Activated CD4-positive, alpha-beta T cell treated with anti-CD3 and anti-CD28 coated beads for 48 hours (primary cell): Measurements from ENCODE around the gene RERE.
A peak's percentile ranks its signal among the peaks of the same experiment; 100 is the strongest.
"Not testable (repeated sequence)": the region's sequence is repeated elsewhere in the genome, so short reads cannot be mapped to it uniquely, and the experiment has no call there.

Experiments
- DNase-seq: peaks from one replicate; pipeline ENCODE4 v3.0.0-alpha.2; 2020

The RERE gene

DNA sequence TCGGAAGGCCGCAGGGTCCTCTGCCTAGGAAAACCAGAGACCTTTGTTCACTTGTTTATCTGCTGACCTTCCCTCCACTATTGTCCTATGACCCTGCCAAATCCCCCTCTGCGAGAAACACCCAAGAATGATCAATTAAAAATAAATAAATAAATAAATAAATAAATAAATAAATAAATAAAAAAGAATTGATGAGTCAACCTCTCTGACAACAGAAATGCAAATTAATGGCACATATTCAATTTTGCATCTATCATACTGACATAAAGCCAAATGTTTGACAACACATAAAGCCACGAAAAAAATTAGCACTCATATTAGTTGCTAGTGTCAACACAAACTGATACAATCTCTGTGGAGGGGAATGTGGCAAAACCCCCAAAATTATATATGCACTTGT, 314.5 kb downstream of the RERE start:
- DNase-seq = not testable (repeated sequence)

DNA sequence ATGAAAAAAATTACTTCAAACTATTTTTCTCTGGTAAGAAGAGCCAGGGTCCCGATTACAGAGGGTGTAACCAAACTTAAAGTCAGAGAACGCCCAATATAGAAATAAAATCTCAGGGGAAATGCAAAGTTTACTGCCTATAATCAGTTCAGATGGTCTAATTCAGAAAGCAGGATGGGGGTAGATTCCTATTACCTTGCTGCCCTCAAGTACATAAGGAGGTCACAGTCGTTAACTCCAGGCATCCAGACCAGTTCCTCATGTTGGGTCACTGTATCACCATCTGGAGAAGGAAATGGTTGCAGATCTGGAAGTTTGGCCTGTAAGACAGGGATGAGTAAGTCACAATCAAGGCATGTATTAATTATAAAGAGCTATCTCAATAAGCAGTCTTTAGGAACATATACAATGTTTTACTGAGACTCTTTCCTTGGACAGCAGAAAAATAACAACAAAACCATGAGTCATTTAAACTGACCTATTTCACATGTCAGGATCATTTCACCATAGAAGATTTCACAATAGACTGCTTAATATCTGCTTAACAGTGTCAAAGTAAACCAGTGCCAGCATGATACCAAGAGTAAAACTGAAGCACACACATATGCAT, 320.1 kb downstream of the RERE start:
- DNase-seq = no peak

DNA sequence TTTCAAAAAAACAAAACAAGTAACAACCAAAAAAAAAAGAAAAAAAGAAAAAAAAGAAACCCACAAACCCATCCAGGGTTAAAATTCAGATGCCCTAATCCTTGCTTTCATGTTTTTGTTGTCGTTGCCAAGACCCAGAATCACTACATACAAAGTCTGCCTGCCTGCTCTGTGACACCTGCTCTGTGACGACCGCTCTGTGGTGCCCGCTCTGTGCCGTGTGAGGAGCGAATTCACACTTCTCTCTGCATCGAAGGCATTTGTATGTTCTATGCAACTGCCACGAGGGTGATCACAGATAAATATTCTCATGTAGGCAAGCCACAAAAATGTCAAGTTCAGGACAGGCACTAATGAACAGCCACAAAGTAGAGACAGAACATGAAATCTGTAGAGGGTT, 321.0 kb downstream of the RERE start:
- no peak for DNase-seq

DNA sequence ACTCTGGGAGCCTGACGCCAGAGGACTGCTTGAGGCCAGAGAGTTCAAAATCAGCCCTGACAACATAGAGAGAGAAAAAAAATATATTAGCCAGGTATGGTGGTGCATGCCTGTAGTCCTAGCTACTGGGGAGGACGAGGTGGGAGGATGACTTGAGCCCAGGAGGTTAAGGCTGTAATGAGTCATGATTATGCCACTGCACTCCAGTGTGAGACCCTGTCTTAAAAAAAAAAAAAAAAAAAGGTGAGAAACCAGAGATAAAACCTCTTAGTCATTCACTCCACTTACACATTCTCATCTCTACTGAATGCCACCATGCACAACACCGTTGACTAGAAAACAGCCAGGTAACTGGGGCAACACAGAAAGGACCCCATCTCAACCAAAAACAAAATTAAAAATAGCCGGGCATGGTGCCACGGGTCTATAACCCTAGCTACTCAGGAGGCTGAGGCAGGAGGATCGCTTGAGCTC, 321.5 kb downstream of the RERE start:
- peak; percentile 50 for DNase-seq

- no peak for DNase-seq
Measured at GRCh38 chr1:8494681-8495080, 322.8 kb downstream of the RERE start.

GRCh38 chr1:8493916-8494540, 323.4 kb downstream of the RERE start:
- DNase-seq = no peak

GRCh38 chr1:8487249-8487648, 330.2 kb downstream of the RERE start:
- no peak for DNase-seq

GRCh38 chr1:8486047-8486446, 331.4 kb downstream of the RERE start:
- no peak for DNase-seq

DNA sequence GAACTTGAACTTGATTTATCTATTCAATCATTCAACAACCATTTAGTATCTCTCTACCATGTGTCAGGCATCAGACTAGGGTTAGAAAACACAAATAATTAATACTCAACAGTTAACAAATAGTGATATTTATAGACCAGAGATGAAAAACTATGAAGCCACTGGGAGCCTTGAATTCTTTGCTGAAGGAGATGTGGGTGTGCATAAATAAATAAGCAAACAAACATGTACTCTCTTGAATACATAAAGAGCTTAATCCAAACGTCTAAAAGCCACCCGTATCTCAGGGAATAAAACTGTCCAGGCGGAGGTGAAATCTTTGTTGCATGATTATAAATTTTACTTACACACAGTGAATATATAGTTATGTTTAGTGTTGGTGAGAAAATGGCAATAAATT, 333.9 kb downstream of the RERE start:
- DNase-seq = no peak

GRCh38 chr1:8482979-8483381, 334.5 kb downstream of the RERE start:
- DNase-seq = no peak

GRCh38 chr1:8481650-8482380, 335.6 kb downstream of the RERE start:
- no peak for DNase-seq

DNA sequence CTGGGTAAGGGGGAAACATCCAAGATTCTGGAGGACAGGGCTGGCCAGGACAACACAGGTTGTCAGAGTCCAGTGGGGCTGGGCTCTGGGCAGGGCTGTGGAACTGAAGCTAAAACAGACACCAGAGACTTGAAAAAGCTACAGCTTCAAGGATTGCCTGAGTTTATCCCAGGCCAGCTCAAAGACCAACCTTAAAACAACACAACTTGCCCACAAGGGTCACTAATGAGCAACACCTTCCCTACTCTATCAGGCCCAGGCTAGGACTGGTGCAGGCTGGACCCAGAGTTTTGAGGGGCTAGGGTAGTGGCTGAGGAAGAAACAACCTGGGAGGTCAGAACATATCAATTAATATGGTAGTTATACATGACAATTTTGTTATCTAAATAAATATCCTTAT, 338.9 kb downstream of the RERE start:
- DNase-seq = no peak

- DNase-seq = no peak
Measured at GRCh38 chr1:8477983-8478362, 339.5 kb downstream of the RERE start.

DNA sequence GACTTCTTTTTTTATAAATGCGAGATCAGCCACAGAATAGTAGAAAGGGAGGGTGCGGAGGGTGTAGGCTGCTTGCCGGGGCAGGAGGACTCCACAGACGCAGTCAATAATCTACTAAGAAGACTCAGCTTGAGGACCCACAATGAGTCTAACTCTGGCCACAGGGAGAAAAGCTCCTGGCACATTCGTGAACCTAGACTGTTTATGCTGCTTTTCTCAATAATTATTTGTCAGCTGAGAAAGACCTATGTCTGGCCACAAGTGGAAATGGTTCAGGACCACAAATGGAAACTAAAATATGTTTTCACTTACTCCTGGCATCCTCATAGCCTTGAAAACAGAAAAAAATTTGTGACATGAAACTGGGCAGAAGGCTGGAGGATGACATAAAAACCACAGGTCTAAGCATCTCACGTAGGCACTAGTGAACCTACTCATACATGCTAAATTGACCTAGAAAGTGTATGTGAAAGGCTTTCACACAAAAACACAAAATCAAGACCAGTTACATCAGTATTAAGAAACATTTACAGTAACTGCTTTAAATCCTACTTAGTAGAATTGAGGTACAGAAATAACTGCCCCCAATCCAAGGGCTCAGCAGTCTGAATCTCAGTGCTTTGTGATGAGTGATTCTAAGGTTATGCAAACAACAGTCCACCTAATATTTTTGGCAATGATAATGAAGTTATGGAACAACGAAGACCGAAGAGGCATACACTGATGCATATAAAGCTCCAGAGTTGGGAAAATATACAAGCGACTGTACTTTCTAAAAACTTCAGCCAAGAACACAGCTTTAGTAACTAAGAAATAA, 340.1 kb downstream of the RERE start:
- DNase-seq = peak; percentile 52

DNA sequence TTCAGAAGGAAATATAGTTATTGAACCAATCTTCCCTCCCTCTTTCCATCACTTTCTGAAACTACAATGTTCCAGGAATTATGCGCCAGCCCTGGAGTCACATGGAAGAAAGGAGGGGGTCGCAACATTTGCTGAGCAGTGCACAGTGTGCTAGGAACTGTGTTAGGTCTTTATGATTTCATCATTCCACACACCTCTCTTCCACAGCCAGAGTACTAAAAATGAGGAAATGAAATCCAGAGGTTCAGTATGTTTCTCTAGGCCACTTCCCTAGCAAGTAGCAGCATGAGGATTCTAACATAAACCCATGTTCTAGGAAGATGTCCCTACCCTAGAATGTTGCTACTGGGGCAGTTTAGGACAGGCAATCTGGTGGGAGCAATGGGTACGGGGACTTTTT, 341.4 kb downstream of the RERE start:
- DNase-seq = no peak

GRCh38 chr1:8474369-8474768, 343.1 kb downstream of the RERE start:
- DNase-seq = no peak

- no peak for DNase-seq
Measured at GRCh38 chr1:8473891-8474300, 343.5 kb downstream of the RERE start.

GRCh38 chr1:8473121-8473875, 344.1 kb downstream of the RERE start:
- DNase-seq = no peak

GRCh38 chr1:8472668-8473067, 344.8 kb downstream of the RERE start:
- DNase-seq = peak; percentile 64

DNA sequence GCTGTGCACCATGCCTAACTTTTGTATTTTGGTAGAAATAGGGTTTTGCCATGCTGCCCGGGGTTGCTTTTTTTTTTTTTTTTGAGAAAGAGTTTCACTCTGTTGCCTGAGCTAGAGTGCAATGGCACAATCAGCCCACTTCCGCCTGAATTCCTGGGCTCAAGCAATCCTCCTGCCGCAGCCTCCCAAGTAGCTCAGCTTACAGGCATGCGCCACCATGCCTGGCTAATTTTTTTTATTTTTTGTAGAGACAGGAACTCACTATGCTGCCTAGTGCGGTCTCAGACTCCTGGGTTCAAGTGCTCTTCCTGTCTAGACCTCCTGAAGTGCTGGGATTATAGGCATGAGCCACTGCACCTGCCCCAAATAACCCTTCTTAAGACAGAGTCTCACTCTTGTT, 346.0 kb downstream of the RERE start:
- no peak for DNase-seq

GRCh38 chr1:8468751-8469150, 348.7 kb downstream of the RERE start:
- no peak for DNase-seq

DNA sequence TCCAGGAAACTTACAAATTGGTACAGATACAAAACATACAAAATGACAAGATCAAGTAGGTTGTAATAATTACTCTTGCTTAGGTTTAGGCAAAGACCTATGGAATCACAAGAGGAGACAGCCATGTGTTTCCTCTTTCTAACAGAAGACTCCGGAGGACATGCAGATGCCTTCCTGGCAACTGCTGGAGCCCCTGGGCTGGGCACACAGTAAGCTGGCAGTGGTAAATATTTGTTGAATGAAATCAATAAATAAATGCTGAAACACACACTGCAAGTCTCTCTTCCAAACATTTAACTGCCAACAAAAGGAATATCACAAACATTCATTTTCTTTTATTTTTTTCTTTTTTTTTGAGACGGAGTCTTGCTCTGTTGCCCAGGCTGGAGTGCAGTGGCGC, 350.1 kb downstream of the RERE start:
- DNase-seq = no peak

GRCh38 chr1:8465692-8466091, 351.7 kb downstream of the RERE start:
- DNase-seq = no peak
